Measurements from ENCODE around the gene FUBP1.
"Not testable (repeated sequence)": the region's sequence is repeated elsewhere in the genome, so short reads cannot be mapped to it uniquely, and the experiment has no call there.

FUBP1 gene

GRCh38 chr1:78005448-78005722 is 26.5 kb upstream of the FUBP1 start:
- no CpG with 5 or more reads among the region's 1 CpG for WGBS, 2 experiments (ENCODE audit: insufficient coverage in 2 of 2)
- H3K9me3 ChIP-seq (ENCODE audit: control insufficient read depth, low read length) = no peaks in the 10 kb centered on the region
- no peaks in the 10 kb centered on the region for H3K4me1 ChIP-seq (ENCODE audit: control insufficient read depth, insufficient read depth, low read length, poor library complexity, severe bottlenecking)
- peak overlapping the region; percentile 98 for H3K27ac ChIP-seq (ENCODE audit: low read depth, low read length, severe bottlenecking)
- H3K36me3 ChIP-seq (ENCODE audit: control insufficient read depth, insufficient read depth, low read length) = no peaks in the 10 kb centered on the region
- H3K4me3 ChIP-seq (ENCODE audit: extremely low read depth, insufficient read depth, low read length, poor library complexity, severe bottlenecking) = peak overlapping the region; percentile 48

DNA sequence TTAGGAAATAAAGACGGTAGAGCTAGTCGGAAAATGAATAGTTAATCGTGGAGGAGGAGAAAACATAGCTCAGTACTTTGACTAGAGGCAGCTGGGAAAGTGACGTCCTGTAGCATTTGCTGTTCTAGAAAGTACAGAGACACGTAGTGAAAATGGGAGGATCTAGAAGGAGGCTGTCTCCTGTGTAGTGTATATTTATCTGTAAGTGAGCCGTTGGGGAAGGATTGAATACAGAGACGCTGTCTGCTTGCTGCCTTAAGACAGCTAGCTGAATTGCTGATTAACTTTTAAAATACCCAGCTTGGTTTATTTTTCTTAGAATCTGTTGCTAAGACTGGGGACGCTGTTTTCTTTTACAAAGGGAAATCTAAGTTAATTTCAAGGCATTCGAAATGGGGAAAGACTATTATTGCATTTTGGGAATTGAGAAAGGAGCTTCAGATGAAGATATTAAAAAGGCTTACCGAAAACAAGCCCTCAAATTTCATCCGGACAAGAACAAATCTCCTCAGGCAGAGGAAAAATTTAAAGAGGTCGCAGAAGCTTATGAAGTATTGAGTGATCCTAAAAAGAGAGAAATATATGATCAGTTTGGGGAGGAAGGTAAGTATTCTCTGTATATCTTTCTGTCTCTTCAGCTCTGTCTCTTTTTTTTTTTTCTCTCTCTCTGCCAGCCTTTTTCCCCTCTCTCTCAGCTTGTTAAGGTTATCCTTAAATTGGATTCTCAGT is 26.0 kb upstream of the FUBP1 start, which contains the start of gene DNAJB4:
Gene DNAJB4 (plus strand): TSS at position 221 of the 729 bp plus-strand sequence. CDS start 172 bp downstream, at position 393.
- H3K36me3 ChIP-seq (ENCODE audit: control insufficient read depth, insufficient read depth, low read length) = no peaks in the 10 kb centered on the region
- H3K4me3 ChIP-seq (ENCODE audit: extremely low read depth, insufficient read depth, low read length, poor library complexity, severe bottlenecking) = peak within 1 kb of the TSS; percentile 48
- peak within 1 kb of the TSS; percentile 98 for H3K27ac ChIP-seq (ENCODE audit: low read depth, low read length, severe bottlenecking)
- no peaks in the 10 kb centered on the region for H3K4me1 ChIP-seq (ENCODE audit: control insufficient read depth, insufficient read depth, low read length, poor library complexity, severe bottlenecking)
- whole genome bisulfite sequencing, 2 experiments (ENCODE audit: insufficient coverage in 2 of 2) = 2 to 12% methylated on average over 6 to 10 of the region's 12 CpGs
- H3K9me3 ChIP-seq (ENCODE audit: control insufficient read depth, low read length) = no peaks in the 10 kb centered on the region

GRCh38 chr1:78003882-78004718 is 25.2 kb upstream of the FUBP1 start:
- H3K9me3 ChIP-seq (ENCODE audit: control insufficient read depth, low read length) = no peaks in the 10 kb centered on the region
- peak overlapping the region; percentile 98 for H3K27ac ChIP-seq (ENCODE audit: low read depth, low read length, severe bottlenecking)
- H3K36me3 ChIP-seq (ENCODE audit: control insufficient read depth, insufficient read depth, low read length) = no peaks in the 10 kb centered on the region
- H3K4me3 ChIP-seq (ENCODE audit: extremely low read depth, insufficient read depth, low read length, poor library complexity, severe bottlenecking) = peak overlapping the region; percentile 48
- WGBS, 2 experiments (ENCODE audit: insufficient coverage in 2 of 2) = no CpG with 5 or more reads among the region's 8 CpGs
- no peaks in the 10 kb centered on the region for H3K4me1 ChIP-seq (ENCODE audit: control insufficient read depth, insufficient read depth, low read length, poor library complexity, severe bottlenecking)

- Histone ChIP-seq H3K4me1 (ENCODE audit: control insufficient read depth, insufficient read depth, low read length, poor library complexity, severe bottlenecking) (no peaks in the 10 kb centered on the region), H3K36me3 (ENCODE audit: control insufficient read depth, insufficient read depth, low read length) (no peaks in the 10 kb centered on the region), H3K27ac (ENCODE audit: low read depth, low read length, severe bottlenecking) (peak overlapping the region; percentile 63), H3K9me3 (ENCODE audit: control insufficient read depth, low read length) (no peaks in the 10 kb centered on the region), H3K4me3 (ENCODE audit: extremely low read depth, insufficient read depth, low read length, poor library complexity, severe bottlenecking) (no peak overlapping the region)
- 50 to 90% methylated on average over 1 to 2 of the region's 3 CpGs for WGBS, 2 experiments (ENCODE audit: insufficient coverage in 2 of 2)
Observed at GRCh38 chr1:78003070-78003746, 24.3 kb upstream of the FUBP1 start.

- H3K36me3 ChIP-seq (ENCODE audit: control insufficient read depth, insufficient read depth, low read length) = peaks cover 12% of the 10 kb centered on the region
- not testable (repeated sequence) for H3K9me3 ChIP-seq (ENCODE audit: control insufficient read depth, low read length)
- 96 to 98% methylated on average over 10 of the region's 11 CpGs for WGBS, 2 experiments (ENCODE audit: insufficient coverage in 2 of 2)
Observed at GRCh38 chr1:78000536-78000935, 21.7 kb upstream of the FUBP1 start.

GRCh38 chr1:77996734-77997133 is 17.9 kb upstream of the FUBP1 start:
- no peak overlapping the region for H3K27ac ChIP-seq (ENCODE audit: low read depth, low read length, severe bottlenecking)
- H3K36me3 ChIP-seq (ENCODE audit: control insufficient read depth, insufficient read depth, low read length) = peaks cover 34% of the 10 kb centered on the region
- 86 to 98% methylated on average over 2 to 5 of the region's 5 CpGs for WGBS, 2 experiments (ENCODE audit: insufficient coverage in 2 of 2)
- H3K9me3 ChIP-seq (ENCODE audit: control insufficient read depth, low read length) = no peaks in the 10 kb centered on the region
- no peak overlapping the region for H3K4me3 ChIP-seq (ENCODE audit: extremely low read depth, insufficient read depth, low read length, poor library complexity, severe bottlenecking)
- H3K4me1 ChIP-seq (ENCODE audit: control insufficient read depth, insufficient read depth, low read length, poor library complexity, severe bottlenecking) = no peaks in the 10 kb centered on the region

More at GRCh38 chr1:78000536-78000935, 21.7 kb upstream of the FUBP1 start:
- not testable (repeated sequence) for H3K27ac ChIP-seq (ENCODE audit: low read depth, low read length, severe bottlenecking); H3K4me3 ChIP-seq (ENCODE audit: extremely low read depth, insufficient read depth, low read length, poor library complexity, severe bottlenecking); H3K4me1 ChIP-seq (ENCODE audit: control insufficient read depth, insufficient read depth, low read length, poor library complexity, severe bottlenecking)

GRCh38 chr1:77994117-77994705 is 15.3 kb upstream of the FUBP1 start:
- H3K9me3 ChIP-seq (ENCODE audit: control insufficient read depth, low read length) = no peaks in the 10 kb centered on the region
- H3K4me3 ChIP-seq (ENCODE audit: extremely low read depth, insufficient read depth, low read length, poor library complexity, severe bottlenecking) = no peak overlapping the region
- H3K27ac ChIP-seq (ENCODE audit: low read depth, low read length, severe bottlenecking) = no peak overlapping the region
- no peaks in the 10 kb centered on the region for H3K4me1 ChIP-seq (ENCODE audit: control insufficient read depth, insufficient read depth, low read length, poor library complexity, severe bottlenecking)
- peaks cover 45% of the 10 kb centered on the region for H3K36me3 ChIP-seq (ENCODE audit: control insufficient read depth, insufficient read depth, low read length)
- WGBS, 2 experiments (ENCODE audit: insufficient coverage in 2 of 2) = 100% methylated on average over 1 of the region's 3 CpGs; no CpG with 5 or more reads in 1 of the 2 experiments

DNA sequence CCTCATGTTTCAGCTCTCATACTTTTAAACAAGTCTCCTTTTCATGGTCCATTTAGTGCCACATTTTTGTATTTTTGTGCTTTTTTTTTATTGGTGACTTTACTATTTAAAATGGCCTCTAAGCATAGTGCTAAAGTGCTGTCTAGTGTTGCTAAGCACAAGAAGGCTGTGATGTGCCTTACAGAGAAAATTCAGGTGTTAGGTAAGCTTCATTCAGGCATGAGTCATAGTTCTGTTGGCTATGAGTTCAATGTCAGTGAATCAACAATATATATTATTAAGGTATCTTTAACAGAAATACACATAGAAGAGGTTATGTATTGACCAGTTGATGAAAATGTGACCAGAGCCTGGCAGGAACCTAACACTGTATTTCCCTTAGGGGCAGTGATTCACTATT is 12.8 kb upstream of the FUBP1 start:
- Histone ChIP-seq H3K27ac (ENCODE audit: low read depth, low read length, severe bottlenecking) (no peak overlapping the region), H3K4me1 (ENCODE audit: control insufficient read depth, insufficient read depth, low read length, poor library complexity, severe bottlenecking) (no peaks in the 10 kb centered on the region), H3K4me3 (ENCODE audit: extremely low read depth, insufficient read depth, low read length, poor library complexity, severe bottlenecking) (no peak overlapping the region), H3K36me3 (ENCODE audit: control insufficient read depth, insufficient read depth, low read length) (peaks cover 54% of the 10 kb centered on the region), H3K9me3 (ENCODE audit: control insufficient read depth, low read length) (no peaks in the 10 kb centered on the region)

DNA sequence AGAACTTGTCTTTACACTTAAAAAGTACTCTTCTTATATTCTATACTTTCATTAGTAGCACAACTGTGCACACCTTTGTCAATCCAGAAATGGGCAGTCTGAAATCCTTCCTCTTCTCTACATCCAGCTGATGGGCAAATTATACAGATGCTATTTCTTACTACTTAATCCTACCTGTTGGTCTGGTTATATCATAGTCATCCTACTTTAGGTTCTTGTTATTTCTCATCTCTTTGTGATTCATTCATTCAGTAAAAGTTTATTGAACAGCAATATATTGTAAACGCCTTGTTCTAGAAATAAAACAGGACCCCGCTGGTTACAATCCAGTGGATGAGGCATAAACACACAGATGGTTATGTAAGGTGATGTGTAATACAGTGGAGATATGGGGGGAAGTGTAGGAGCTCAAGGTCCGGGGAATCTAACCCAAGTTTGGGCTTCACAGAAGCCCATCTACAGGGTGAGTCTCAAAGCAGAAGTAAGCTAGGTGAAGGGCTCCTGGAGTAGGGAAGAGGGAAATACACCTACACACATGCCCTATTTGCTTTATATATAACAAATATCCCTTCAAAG is 11.8 kb upstream of the FUBP1 start:
- Histone ChIP-seq H3K36me3 (ENCODE audit: control insufficient read depth, insufficient read depth, low read length) (peaks cover 57% of the 10 kb centered on the region), H3K4me3 (ENCODE audit: extremely low read depth, insufficient read depth, low read length, poor library complexity, severe bottlenecking) (no peak overlapping the region), H3K27ac (ENCODE audit: low read depth, low read length, severe bottlenecking) (no peak overlapping the region), H3K9me3 (ENCODE audit: control insufficient read depth, low read length) (no peaks in the 10 kb centered on the region), H3K4me1 (ENCODE audit: control insufficient read depth, insufficient read depth, low read length, poor library complexity, severe bottlenecking) (no peaks in the 10 kb centered on the region)
- WGBS, 2 experiments (ENCODE audit: insufficient coverage in 2 of 2) = 97 to 100% methylated on average over 1 to 3 of the region's 3 CpGs

GRCh38 chr1:77989744-77990143 is 10.9 kb upstream of the FUBP1 start:
- H3K27ac ChIP-seq (ENCODE audit: low read depth, low read length, severe bottlenecking) = no peak overlapping the region
- WGBS, 2 experiments (ENCODE audit: insufficient coverage in 2 of 2) = 90% methylated on average over 1 of the region's 2 CpGs; no CpG with 5 or more reads in 1 of the 2 experiments
- no peaks in the 10 kb centered on the region for H3K9me3 ChIP-seq (ENCODE audit: control insufficient read depth, low read length)
- peaks cover 57% of the 10 kb centered on the region for H3K36me3 ChIP-seq (ENCODE audit: control insufficient read depth, insufficient read depth, low read length)
- no peak overlapping the region for H3K4me3 ChIP-seq (ENCODE audit: extremely low read depth, insufficient read depth, low read length, poor library complexity, severe bottlenecking)
- no peaks in the 10 kb centered on the region for H3K4me1 ChIP-seq (ENCODE audit: control insufficient read depth, insufficient read depth, low read length, poor library complexity, severe bottlenecking)
